H1 (cell line): ENCODE measurements around the gene PBX1. TPM values are rescaled to one million over a fixed set of nuclear protein-coding genes. Genes with fewer than 3 reads are reported as not detected.

Experiments
- CTCF ChIA-PET: fragments of 300-600 bp; sonication (Branson Sonifier 250); formaldehyde crosslinking; loops from one replicate; lab custom pipeline; 2021; ENCODE audit not compliant: partially characterized antibody; lab: Charles Lee
- POLR2A ChIA-PET: fragments of 300-600 bp; sonication (Branson Sonifier 250); formaldehyde crosslinking; loops from one replicate; lab custom pipeline; 2021; ENCODE audit warnings: inconsistent platforms; ENCODE audit not compliant: partially characterized antibody; lab: Charles Lee
- DNase-seq, 2 experiments: peaks; one replicate each; pipeline versions ENCODE4 v3.0.0 to v3.0.0-alpha.2; 2010 to 2022; ENCODE audit warnings: low spot score in 2 of 2, low read depth in 1 of 2, mixed read lengths in 1 of 2
- FAIRE-seq: peaks from 2 replicates; lab custom pipeline; 2011; peaks lifted over from hg19 to GRCh38; lab: Jason Lieb, UNC
- H2AFZ ChIP-seq: 2 replicates; pipeline ENCODE4 v1.8.1; 2012; ENCODE audit warnings: low read length, inconsistent platforms
- H2AK5ac ChIP-seq: 2 replicates; pipeline ENCODE4 v1.6.1; 2013; ENCODE audit warnings: low read depth, low read length
- H2BK120ac ChIP-seq: replicated peaks from 2 replicates; pipeline ENCODE3; 2013; ENCODE audit warnings: low read depth, low read length, inconsistent platforms
- H2BK12ac ChIP-seq: 2 replicates; pipeline ENCODE4 v1.6.1; 2013; ENCODE audit warnings: low read depth, low read length
- H2BK15ac ChIP-seq: 2 replicates; pipeline ENCODE4 v1.6.1; 2013; ENCODE audit warnings: low read length
- H2BK20ac ChIP-seq: 2 replicates; pipeline ENCODE4 v1.6.1; 2013; ENCODE audit warnings: low read length
- H2BK5ac ChIP-seq: 2 replicates; pipeline ENCODE4 v1.6.1; 2013; ENCODE audit warnings: low read depth, low read length
- H3K14ac ChIP-seq: 2 replicates; pipeline ENCODE4 v1.6.1; 2013; ENCODE audit warnings: inconsistent platforms; ENCODE audit not compliant: insufficient read length
- H3K18ac ChIP-seq: 2 replicates; pipeline ENCODE4 v1.6.1; 2013; ENCODE audit warnings: low read length; ENCODE audit errors: extremely low read depth
- H3K23ac ChIP-seq: 2 replicates; pipeline ENCODE4 v1.6.1; 2013; ENCODE audit warnings: inconsistent platforms; ENCODE audit not compliant: insufficient read length
- H3K23me2 ChIP-seq: 2 replicates; pipeline ENCODE4 v1.6.1; 2013; ENCODE audit warnings: low read depth, low read length
- H3K27ac ChIP-seq: 2 replicates; pipeline ENCODE4 v1.6.1; 2011; ENCODE audit warnings: low read depth, low read length, inconsistent platforms
- H3K27me3 ChIP-seq, 4 experiments: replicated peaks in 1 of 4; 1 replicate in 1 of 4; 2 replicates in 3 of 4; pipeline versions ENCODE4 v1.6.1 to v1.8.1; 2011 to 2013; ENCODE audit warnings: low read length in 3 of 4, mild to moderate bottlenecking in 3 of 4, inconsistent platforms in 2 of 4, mixed read lengths in 2 of 4, moderate library complexity in 1 of 4; ENCODE audit not compliant: control insufficient read depth in 3 of 4, insufficient read depth in 3 of 4; ENCODE audit errors: extremely low read depth in 1 of 4
- H3K36me3 ChIP-seq, 4 experiments: 2 replicates each; pipeline versions ENCODE4 v1.6.1 to v1.8.1; 2011 to 2013; ENCODE audit warnings: mild to moderate bottlenecking in 4 of 4, low read length in 3 of 4, moderate library complexity in 2 of 4, control low read depth in 1 of 4, inconsistent platforms in 1 of 4; ENCODE audit not compliant: insufficient read depth in 4 of 4, control insufficient read depth in 2 of 4
- H3K4ac ChIP-seq: replicated peaks from 2 replicates; pipeline ENCODE3; 2013; ENCODE audit warnings: low read length, low read depth, mixed read lengths, inconsistent platforms; ENCODE audit not compliant: insufficient read length
- H3K4me1 ChIP-seq, 4 experiments: replicated peaks in 1 of 4; 1 replicate in 1 of 4; 2 replicates in 3 of 4; pipeline versions ENCODE4 v1.6.1 to v1.8.1; 2011 to 2013; ENCODE audit warnings: low read length in 3 of 4, inconsistent platforms in 2 of 4, mixed read lengths in 1 of 4; ENCODE audit not compliant: insufficient read depth in 4 of 4, control insufficient read depth in 3 of 4
- H3K4me2 ChIP-seq, 2 experiments: 2 replicates each; pipeline versions ENCODE4 v1.6.1 to v1.8.1; 2011 to 2013; ENCODE audit warnings: low read depth in 2 of 2, low read length in 2 of 2, control low read depth in 1 of 2, inconsistent platforms in 1 of 2, mild to moderate bottlenecking in 1 of 2; ENCODE audit not compliant: insufficient read depth in 1 of 2
- H3K4me3 ChIP-seq, 4 experiments: fragments of 200-600, 300-600 bp in 1 of 4; sonication (generic), shearing (Covaris generic), sonication (Bioruptor Twin) in 1 of 4; 2 replicates each; pipeline versions ENCODE4 v1.5.1 to v1.8.1; 2011 to 2016; ENCODE audit warnings: low read length in 4 of 4, low read depth in 3 of 4, control low read depth in 2 of 4, inconsistent platforms in 2 of 4, mild to moderate bottlenecking in 2 of 4, mixed read lengths in 1 of 4, moderate library complexity in 1 of 4; ENCODE audit not compliant: insufficient read depth in 2 of 4; ENCODE audit errors: extremely low read depth in 1 of 4
- H3K56ac ChIP-seq: replicated peaks from 2 replicates; pipeline ENCODE3; 2013; ENCODE audit warnings: low read depth, mild to moderate bottlenecking, mixed read lengths, low read length, inconsistent platforms; ENCODE audit not compliant: insufficient read length
- H3K79me1 ChIP-seq: 2 replicates; pipeline ENCODE4 v1.6.1; 2013; ENCODE audit warnings: low read depth, low read length, control low read depth
- H3K79me2 ChIP-seq, 2 experiments: 2 replicates each; pipeline versions ENCODE4 v1.6.1 to v1.8.1; 2012 to 2013; ENCODE audit warnings: low read length in 2 of 2, mild to moderate bottlenecking in 2 of 2, inconsistent platforms in 1 of 2; ENCODE audit not compliant: insufficient read depth in 2 of 2, control insufficient read depth in 1 of 2
- H3K9ac ChIP-seq, 4 experiments: replicated peaks in 1 of 4; 1 replicate in 1 of 4; 2 replicates in 3 of 4; pipeline versions ENCODE4 v1.6.1 to v1.8.1; 2011 to 2013; ENCODE audit warnings: low read depth in 3 of 4, low read length in 3 of 4, control low read depth in 2 of 4, mild to moderate bottlenecking in 2 of 4, moderate library complexity in 2 of 4, inconsistent platforms in 1 of 4; ENCODE audit errors: extremely low read depth in 1 of 4
- H3K9me3 ChIP-seq, 2 experiments: 2 replicates each; pipeline versions ENCODE4 v1.6.1 to v1.8.1; 2012 to 2013; ENCODE audit warnings: mild to moderate bottlenecking in 2 of 2, moderate library complexity in 2 of 2, control low read depth in 1 of 2, inconsistent platforms in 1 of 2, low read depth in 1 of 2, low read length in 1 of 2, mixed read lengths in 1 of 2; ENCODE audit not compliant: insufficient read depth in 2 of 2
- H4K20me1 ChIP-seq, 2 experiments: replicated peaks in 1 of 2; 2 replicates each; pipeline versions ENCODE3 to v1.8.1; 2011 to 2013; ENCODE audit warnings: inconsistent platforms in 2 of 2, low read length in 2 of 2, mild to moderate bottlenecking in 1 of 2; ENCODE audit not compliant: insufficient read depth in 2 of 2, control insufficient read depth in 1 of 2
- H4K5ac ChIP-seq: 2 replicates; pipeline ENCODE4 v1.6.1; 2013; ENCODE audit warnings: low read length, low read depth, mixed read lengths, inconsistent platforms; ENCODE audit not compliant: insufficient read length
- H4K8ac ChIP-seq: 2 replicates; pipeline ENCODE4 v1.8.0; 2013; ENCODE audit warnings: mild to moderate bottlenecking, moderate library complexity, low read length, inconsistent platforms; ENCODE audit not compliant: insufficient read depth; ENCODE audit errors: extremely low read depth
- H4K91ac ChIP-seq: replicated peaks from 2 replicates; pipeline ENCODE3; 2013; ENCODE audit warnings: low read length, mixed read lengths, inconsistent platforms; ENCODE audit not compliant: insufficient read length
- ASH2L ChIP-seq: fragments of 200-600, 300-600 bp; sonication (generic); IDR thresholded peaks from one replicate; pipeline ENCODE4 v1.7.1; 2017; ENCODE audit warnings: low read length
- POLR2AphosphoS5 ChIP-seq: IDR thresholded peaks from 2 replicates; pipeline ENCODE4 v1.6.1; 2011; ENCODE audit warnings: low read depth, low read length
- WGBS, 2 experiments: shearing (Covaris generic) in 1 of 2; methylation state at CpG; one replicate each; pipeline versions ENCODE4 v1.1.6 to v1.1.7; 2013 to 2015; ENCODE audit warnings: low lambda C conversion rate in 2 of 2, mixed read lengths in 2 of 2, inconsistent platforms in 1 of 2, low coverage in 1 of 2, missing lambda C conversion rate in 1 of 2; ENCODE audit not compliant: insufficient replicate concordance in 2 of 2, insufficient coverage in 1 of 2, insufficient read length in 1 of 2; ENCODE audit errors: extremely low coverage in 1 of 2, missing lambda C conversion rate in 1 of 2; 5-methylcytosine and 5-hydroxymethylcytosine counted together
- polyA plus RNA-seq, 7 experiments: library from polyadenylated mRNA; depleted of rRNA in 3 of 7; stranded (reverse) in 5 of 7; unstranded in 2 of 7; fragments of >200 nt in 5 of 7; fragments of 200-250 nt in 2 of 7; gene quantifications; 1 replicate in 5 of 7; 2 replicates in 1 of 7; 4 replicates in 1 of 7; pipeline versions ENCODE4 v1.2.1 to v1.2.3, GENCODE V29; 2011 to 2013; ENCODE audit warnings: missing spikeins in 2 of 7, mixed read lengths in 2 of 7
- total RNA-seq: library from RNA; stranded (reverse); fragmentation: NEBNext Ultra II Directional; extraction: Animal tissue kit (Norgen Biotek cat#: 25700); gene quantifications from 2 replicates; pipeline ENCODE4 v1.2.1, GENCODE V29; 2021

PBX1 gene
- total and polyA plus RNA-seq, 2 of the 8 experiments (the other 6 are each of a cell fraction or from before 2014, with no cell fraction given) = 87.4 to 124 TPM

DNA sequence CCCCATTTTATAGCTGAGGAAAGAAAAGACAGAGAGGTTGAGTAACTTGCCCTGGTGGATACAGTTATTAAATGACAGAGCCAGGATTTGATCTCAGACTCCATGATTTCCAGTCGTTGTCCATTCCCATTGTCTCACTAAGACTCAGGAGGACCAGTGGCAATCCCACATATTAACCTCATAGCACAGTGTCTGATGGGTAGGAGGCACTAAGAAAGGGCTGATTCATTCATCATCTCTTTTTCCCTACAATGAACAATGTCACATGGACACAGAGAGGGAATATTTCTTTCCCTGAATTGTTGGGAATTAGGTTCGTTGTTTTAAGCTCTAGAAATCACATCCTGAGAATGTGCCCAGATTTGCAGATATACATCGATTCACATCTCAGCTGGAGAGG is 99.9 kb downstream of the PBX1 start:
- no peak overlapping the region for H4K8ac ChIP-seq
- no peaks in the 10 kb centered on the region for H3K36me3 ChIP-seq
- no peak overlapping the region for H3K4me2 ChIP-seq
- no peaks in the 10 kb centered on the region for H3K9me3 ChIP-seq
- H3K27me3 ChIP-seq = no peaks in the 10 kb centered on the region
- no peak overlapping the region for H3K4ac ChIP-seq
- ChIA-PET CTCF (interaction anchor here (0.7 to 4.0 kb wide), 6 partner anchors 8 to 64 kb away, joined by 3 to 16 read pairs (median 4); no protein-coding TSS in a partner anchor), POLR2A (interaction anchor here (1.2 to 2.0 kb wide), 2 partner anchors 10 kb away, joined by 3 to 6 read pairs; no protein-coding TSS in a partner anchor)
- H2AK5ac ChIP-seq = no peak overlapping the region
- H3K23ac ChIP-seq = no peak overlapping the region
- no peak overlapping the region for H2BK5ac ChIP-seq
- H2AFZ ChIP-seq = no peak overlapping the region
- no peak overlapping the region for H2BK120ac ChIP-seq
- no peak overlapping the region for H3K9ac ChIP-seq
- H2BK15ac ChIP-seq = no peak overlapping the region
- peak overlapping the region; percentile 30; the same call in 1 of the 2 replicates for H3K27ac ChIP-seq
- no peak overlapping the region for H3K18ac ChIP-seq
- H3K79me2 ChIP-seq = peaks cover 11 to 96% of the 10 kb centered on the region in 2 experiments; a peak in 3 of 4 replicates
- H3K14ac ChIP-seq = no peak overlapping the region
- no peaks in the 10 kb centered on the region for H3K23me2 ChIP-seq
- H3K79me1 ChIP-seq = peaks cover 20% of the 10 kb centered on the region
- no peak overlapping the region for H4K5ac ChIP-seq
- no peak overlapping the region for H3K56ac ChIP-seq
- no peak overlapping the region for H3K4me3 ChIP-seq
- peaks cover 6 to 17% (median 16%) of the 10 kb centered on the region in 4 experiments; a peak in 6 of 7 replicates for H3K4me1 ChIP-seq
- H2BK20ac ChIP-seq = no peak overlapping the region
- no peak overlapping the region for H4K91ac ChIP-seq
- no peak for DNase-seq
- TF ChIP-seq POLR2AphosphoS5 (no peak), ASH2L (no peak)
- 81% methylated on average over 3 of the region's 3 CpGs; no CpG with 5 or more reads in 1 of the 2 experiments for WGBS, 2 experiments
- H4K20me1 ChIP-seq = peaks cover 13 to 18% of the 10 kb centered on the region in 2 experiments
- no peak overlapping the region for H2BK12ac ChIP-seq
- FAIRE-seq = no peak
